B cell (primary cell): ENCODE results near the gene CFAP251. TPM values are rescaled to one million over a fixed set of nuclear protein-coding genes. Genes with fewer than 3 reads are reported as not detected.

Experiments used
- ATAC-seq: fragments of 200-7000 bp; cut with Tn5 transposase; one replicate; pipeline ENCODE4 v1.10.0; 2021; ENCODE audit warnings: low read depth, mild to moderate bottlenecking, moderate number of reproducible peaks, moderate library complexity
- CTCF ChIA-PET: fragments of 350-600 bp; sonication (Branson Sonifier 250); formaldehyde crosslinking; loops from one replicate; lab custom pipeline; 2021; ENCODE audit warnings: antibody characterized with exemption, inconsistent platforms; lab: Charles Lee
- POLR2A ChIA-PET: fragments of 350-600 bp; sonication (Branson Sonifier 250); formaldehyde crosslinking; loops from one replicate; lab custom pipeline; 2021; ENCODE audit warnings: antibody characterized with exemption; lab: Charles Lee
- DNase-seq: peaks from one replicate; pipeline ENCODE4 v3.0.0; 2013
- H2AFZ ChIP-seq: 2 replicates; pipeline ENCODE4 v1.6.1; 2012; ENCODE audit warnings: mild to moderate bottlenecking, low read depth, low read length; ENCODE audit not compliant: insufficient read depth, poor library complexity, severe bottlenecking
- H3K27ac ChIP-seq, 2 donors: 1 replicate in 1 of 2; 2 replicates in 1 of 2; pipeline ENCODE4 v1.5.1; 2012 to 2013; ENCODE audit warnings: low read length in 2 of 2, mild to moderate bottlenecking in 2 of 2, moderate library complexity in 1 of 2
- H3K27me3 ChIP-seq, 4 experiments: fragments of 200-600 bp in 1 of 4; sonication (generic) in 1 of 4; replicated peaks in 1 of 4; 1 replicate in 2 of 4; 2 replicates in 2 of 4; pipeline versions ENCODE4 v1.6.1 to v1.7.0; 2013 to 2016; ENCODE audit warnings: low read length in 3 of 4, mild to moderate bottlenecking in 2 of 4, mixed read lengths in 1 of 4, moderate library complexity in 1 of 4; ENCODE audit not compliant: insufficient read depth in 4 of 4, control insufficient read depth in 3 of 4; ENCODE audit errors: control extremely low read depth in 1 of 4
- H3K36me3 ChIP-seq, 2 experiments: replicated peaks in 1 of 2; 1 replicate in 1 of 2; 2 replicates in 1 of 2; pipeline versions ENCODE4 v1.6.1 to v1.7.1; 2013; ENCODE audit warnings: low read length in 1 of 2; ENCODE audit not compliant: insufficient read depth in 2 of 2, control insufficient read depth in 1 of 2; ENCODE audit errors: control extremely low read depth in 1 of 2, extremely low read depth in 1 of 2
- H3K4me1 ChIP-seq, 2 donors: fragments of 200-600 bp in 1 of 2; sonication (generic) in 1 of 2; 1 replicate in 1 of 2; 2 replicates in 1 of 2; pipeline versions ENCODE4 v1.5.1 to v1.6.1; 2013 to 2017; ENCODE audit warnings: low read length in 2 of 2; ENCODE audit not compliant: control insufficient read depth in 2 of 2, insufficient read depth in 2 of 2
- H3K4me2 ChIP-seq: replicated peaks from 2 replicates; pipeline ENCODE3; 2012; ENCODE audit warnings: mild to moderate bottlenecking, low read depth, low read length; ENCODE audit not compliant: poor library complexity, severe bottlenecking
- H3K4me3 ChIP-seq, 5 experiments: fragments of 200-600 bp in 1 of 5; sonication (generic) in 1 of 5; 1 replicate in 3 of 5; 2 replicates in 2 of 5; pipeline versions ENCODE4 v1.5.1 to v1.7.0; 2011 to 2016; ENCODE audit warnings: low read length in 4 of 5, mild to moderate bottlenecking in 4 of 5, low read depth in 2 of 5, control low read depth in 1 of 5, moderate library complexity in 1 of 5; ENCODE audit not compliant: insufficient read depth in 1 of 5; ENCODE audit errors: control extremely low read depth in 1 of 5, extremely low read depth in 1 of 5
- H3K79me2 ChIP-seq: fragments of 200-600 bp; sonication (generic); one replicate; pipeline ENCODE4 v1.6.0; 2016; ENCODE audit warnings: low read length; ENCODE audit not compliant: control insufficient read depth, insufficient read depth
- H3K9ac ChIP-seq: fragments of 200-600 bp; sonication (generic); 2 replicates; pipeline ENCODE4 v1.6.1; 2017; ENCODE audit warnings: mild to moderate bottlenecking, low read length, moderate library complexity
- H3K9me3 ChIP-seq, 3 donors: one replicate each; pipeline versions ENCODE4 v1.6.1 to v1.7.1; 2013; ENCODE audit warnings: low read length in 2 of 3; ENCODE audit not compliant: control insufficient read depth in 2 of 3, insufficient read depth in 1 of 3; ENCODE audit errors: control extremely low read depth in 1 of 3
- H4K20me1 ChIP-seq: 2 replicates; pipeline ENCODE4 v1.6.0; 2012; ENCODE audit warnings: mild to moderate bottlenecking, low read length; ENCODE audit not compliant: insufficient read depth, control insufficient read depth, poor library complexity, severe bottlenecking
- H3K27ac Mint-ChIP-seq: one replicate; pipeline ENCODE4 v1.8.0; 2021; ENCODE audit warnings: mixed read lengths
- H3K27me3 Mint-ChIP-seq: one replicate; pipeline ENCODE4 v1.8.0; 2021; ENCODE audit warnings: mixed read lengths
- H3K4me1 Mint-ChIP-seq: one replicate; pipeline ENCODE4 v1.8.0; 2021; ENCODE audit warnings: mixed read lengths
- H3K4me3 Mint-ChIP-seq: one replicate; pipeline ENCODE4 v1.8.0; 2021; ENCODE audit warnings: mixed read lengths
- H3K9me3 Mint-ChIP-seq: one replicate; pipeline ENCODE4 v1.8.0; 2022; ENCODE audit warnings: mixed read lengths; ENCODE audit not compliant: insufficient read depth
- CTCF ChIP-seq: fragments of 200-600 bp; IDR thresholded peaks from one replicate; pipeline ENCODE4 v1.8.0; 2022; ENCODE audit warnings: antibody characterized with exemption, mild to moderate bottlenecking
- EZH2 ChIP-seq: IDR thresholded peaks from 2 replicates; pipeline ENCODE4 v1.6.1; 2012; ENCODE audit warnings: borderline replicate concordance, low read depth, mild to moderate bottlenecking, moderate library complexity, low read length; ENCODE audit not compliant: insufficient read depth, poor library complexity, severe bottlenecking
- whole genome bisulfite sequencing: methylation state at CpG from one replicate; pipeline ENCODE4 v1.1.5; 2013; ENCODE audit warnings: missing lambda C conversion rate; ENCODE audit not compliant: insufficient coverage; 5-methylcytosine and 5-hydroxymethylcytosine counted together
- intact Hi-C: fragments of 100-400 bp; cut with micrococcal nuclease; formaldehyde crosslinking; loops from one replicate; pipeline ENCODE4 v1.10.0; 2022
- polyA plus RNA-seq: library from polyadenylated mRNA; depleted of rRNA; stranded (reverse); fragments of >200 nt; gene quantifications from 2 replicates; pipeline ENCODE4 v1.2.3, GENCODE V29; 2012
- total RNA-seq, 2 donors: library from RNA; stranded (reverse); fragments of 120-200 nt in 1 of 2; gene quantifications; 1 replicate in 1 of 2; 2 replicates in 1 of 2; pipeline versions ENCODE4 v1.2.3 to v1.2.4, GENCODE V29; 2013 to 2022

CFAP251 gene
- total and polyA plus RNA-seq, 2 donors (not counting 1 experiment from before 2014, with no cell fraction given) = 0.22 to 1.6 TPM

DNA sequence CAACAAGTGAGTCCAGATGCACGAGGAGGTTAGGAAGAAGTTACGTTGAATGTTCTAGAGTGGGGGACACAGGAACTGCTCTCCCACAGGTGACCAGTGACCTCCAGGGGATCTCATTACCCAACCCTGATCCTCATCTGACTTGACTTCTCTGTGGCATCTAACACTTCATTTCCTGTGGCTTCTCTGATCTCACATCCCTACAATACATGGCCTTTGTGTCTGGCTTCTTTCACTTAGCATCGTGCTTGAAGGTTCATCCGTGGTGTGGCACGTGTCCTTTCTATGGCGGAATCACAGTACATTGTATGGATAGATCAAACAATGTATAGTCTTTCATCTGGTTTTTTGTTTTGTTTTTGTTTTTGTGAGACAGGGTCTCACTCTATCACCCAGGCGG, 19.3 kb downstream of the CFAP251 start:
- H3K9me3 ChIP-seq = peaks cover 0 to 5% (median 0%) of the 10 kb centered on the region in 3 donors
- 88% methylated on average over 1 of the region's 7 CpGs for WGBS
- H3K27me3 ChIP-seq = no peaks in the 10 kb centered on the region
- no peak overlapping the region for H3K4me3 ChIP-seq
- H3K4me1 ChIP-seq = peaks cover 4 to 8% of the 10 kb centered on the region in 2 donors
- H3K36me3 ChIP-seq = no peaks in the 10 kb centered on the region
- intact Hi-C loops = no loop called here
- no peak for TF ChIP-seq EZH2
- TF ChIP-seq CTCF = no peak
- Mint-ChIP-seq H3K4me1 (peaks cover 12% of the 10 kb centered on the region), H3K27me3 (no peaks in the 10 kb centered on the region), H3K4me3 (no peak overlapping the region), H3K27ac (no peak overlapping the region), H3K9me3 (no peaks in the 10 kb centered on the region)
- H3K9ac ChIP-seq = no peak overlapping the region
- CTCF ChIA-PET = no interaction called here
- POLR2A ChIA-PET = no interaction called here
- H3K79me2 ChIP-seq = no peaks in the 10 kb centered on the region
- DNase-seq = no peak
- no peaks in the 10 kb centered on the region for H4K20me1 ChIP-seq
- H2AFZ ChIP-seq = no peak overlapping the region
- no peak overlapping the region for H3K27ac ChIP-seq
- no peak overlapping the region for H3K4me2 ChIP-seq
- no peak for ATAC-seq

- H4K20me1 ChIP-seq = no peaks in the 10 kb centered on the region
- H3K27me3 Mint-ChIP-seq = no peaks in the 10 kb centered on the region
- POLR2A ChIA-PET = no interaction called here
- TF ChIP-seq EZH2 = no peak
- H3K4me2 ChIP-seq = peak overlapping the region; percentile 38
- H3K9ac ChIP-seq = no peak overlapping the region
- H3K27ac Mint-ChIP-seq = no peak overlapping the region
- H2AFZ ChIP-seq = peak overlapping the region; percentile 44
- H3K36me3 ChIP-seq = no peaks in the 10 kb centered on the region
- ATAC-seq (peak; percentile 33), DNase-seq (peak; percentile 49)
- H3K4me3 ChIP-seq = no peak overlapping the region
- intact Hi-C loops = no loop called here
- no peaks in the 10 kb centered on the region for H3K79me2 ChIP-seq
- H3K4me1 ChIP-seq = peaks cover 4 to 8% of the 10 kb centered on the region in 2 donors
- H3K9me3 Mint-ChIP-seq = no peaks in the 10 kb centered on the region
- peaks cover 8% of the 10 kb centered on the region for H3K4me1 Mint-ChIP-seq
- peaks cover 0 to 5% (median 0%) of the 10 kb centered on the region in 3 donors for H3K9me3 ChIP-seq
- WGBS = 3% methylated on average over 4 of the region's 7 CpGs
- CTCF ChIA-PET = no interaction called here
- peak overlapping the region; percentile 0 for H3K4me3 Mint-ChIP-seq
- H3K27ac ChIP-seq = no peak overlapping the region
- no peaks in the 10 kb centered on the region for H3K27me3 ChIP-seq
Measured at GRCh38 chr12:121939186-121939585, 20.8 kb downstream of the CFAP251 start.
